HepG2 (cell line): ENCODE measurements around the gene CDC27.

Source experiments
- ELF1 ChIP-seq: sonication (generic); formaldehyde crosslinking; IDR thresholded peaks from 2 replicates; pipeline ENCODE4 v1.4.0; 2020; ENCODE audit warnings: missing genetic modification reagents
- KAT7 ChIP-seq: IDR thresholded peaks from 2 replicates; pipeline ENCODE4 v1.6.1; 2018; ENCODE audit warnings: borderline replicate concordance, missing compliant biosample characterization
- MBNL3 ChIP-seq: fragments of 250-450 bp; sonication (Bioruptor Pico); conservative IDR thresholded peaks from 2 replicates; pipeline ENCODE4 v1.8.0; 2022; ENCODE audit warnings: mild to moderate bottlenecking, inconsistent platforms
- MTF1 ChIP-seq: sonication (generic); formaldehyde crosslinking; IDR thresholded peaks from 2 replicates; pipeline ENCODE4 v1.5.0; 2020; ENCODE audit warnings: missing genetic modification reagents
- PHF8 ChIP-seq: sonication (generic); formaldehyde crosslinking; IDR thresholded peaks from 2 replicates; pipeline ENCODE4 v1.5.0; 2020; ENCODE audit warnings: missing genetic modification reagents
- SMAD3 ChIP-seq: sonication (generic); formaldehyde crosslinking; IDR thresholded peaks from 2 replicates; pipeline ENCODE4 v1.4.0; 2020; ENCODE audit warnings: missing genetic modification reagents
- TARDBP ChIP-seq: sonication (generic); formaldehyde crosslinking; IDR thresholded peaks from 2 replicates; pipeline ENCODE4 v1.8.0; 2022; ENCODE audit warnings: mild to moderate bottlenecking, missing genetic modification reagents
- TP53 ChIP-seq: sonication (generic); formaldehyde crosslinking; conservative IDR thresholded peaks from 2 replicates; pipeline ENCODE4 v1.4.0; 2020; ENCODE audit warnings: missing genetic modification reagents
- ZNF431 ChIP-seq: sonication (generic); formaldehyde crosslinking; IDR thresholded peaks from 2 replicates; pipeline ENCODE4 v1.9.0; 2022; ENCODE audit warnings: missing genetic modification reagents, low read depth, mild to moderate bottlenecking, borderline replicate concordance
- TF ChIP-seq, protein P1 (sequence below): sonication (generic); formaldehyde crosslinking; IDR thresholded peaks from 2 replicates; pipeline ENCODE4 v1.5.0; 2020; ENCODE audit warnings: mild to moderate bottlenecking, missing genetic modification reagents, moderate library complexity
- TF ChIP-seq, protein P2 (sequence below): sonication (generic); formaldehyde crosslinking; IDR thresholded peaks from 2 replicates; pipeline ENCODE4 v1.4.0; 2020; ENCODE audit warnings: mild to moderate bottlenecking, missing genetic modification reagents, borderline replicate concordance
- TF ChIP-seq, protein P3 (sequence below): sonication (generic); formaldehyde crosslinking; IDR thresholded peaks from 2 replicates; pipeline ENCODE4 v1.8.1; 2023; ENCODE audit warnings: missing genetic modification reagents, inconsistent platforms, borderline replicate concordance
- TF ChIP-seq, protein P4 (sequence below): sonication (generic); formaldehyde crosslinking; conservative IDR thresholded peaks from 2 replicates; pipeline ENCODE4 v1.4.0; 2020; ENCODE audit warnings: missing genetic modification reagents
- TF ChIP-seq, protein P5 (sequence below): sonication (generic); formaldehyde crosslinking; IDR thresholded peaks from 2 replicates; pipeline ENCODE4 v1.4.0; 2020; ENCODE audit warnings: mild to moderate bottlenecking, missing genetic modification reagents

DNA sequence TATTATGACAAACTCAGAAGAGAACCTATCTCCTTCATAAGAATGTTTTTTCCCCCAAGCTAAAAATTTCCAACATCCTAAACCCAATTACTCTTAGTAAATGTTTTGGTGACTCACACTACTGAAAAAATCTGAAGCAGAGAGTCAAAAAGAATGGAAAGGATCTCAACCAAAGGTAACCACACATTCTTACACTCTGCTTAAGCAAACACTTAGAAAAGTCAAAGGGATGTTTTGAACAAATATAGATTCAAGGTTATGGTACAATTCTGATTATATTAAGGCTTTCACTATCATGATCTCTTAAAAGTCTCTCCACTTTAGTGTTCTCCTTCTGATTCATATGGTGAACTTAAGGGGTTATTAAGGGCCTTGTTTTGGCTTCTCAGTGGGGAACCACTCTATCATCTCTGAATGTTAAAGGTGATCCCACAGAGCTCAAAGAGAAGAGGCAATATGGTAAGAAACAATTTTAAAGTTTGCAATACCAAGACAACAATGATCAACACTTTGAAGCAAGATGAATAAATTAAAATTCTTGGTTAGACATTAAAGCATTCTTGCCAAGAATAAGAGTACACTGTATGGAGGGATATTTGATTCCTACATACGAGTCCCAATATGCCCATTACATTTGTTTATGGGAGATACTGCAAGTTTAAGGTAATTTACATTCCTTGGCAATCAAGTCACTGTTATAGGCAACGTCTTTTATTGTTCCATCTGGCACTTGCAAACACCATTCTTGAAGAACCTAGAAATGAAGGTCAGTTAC, 69.2 kb downstream of the CDC27 start:
- TF ChIP-seq, protein P1, sequence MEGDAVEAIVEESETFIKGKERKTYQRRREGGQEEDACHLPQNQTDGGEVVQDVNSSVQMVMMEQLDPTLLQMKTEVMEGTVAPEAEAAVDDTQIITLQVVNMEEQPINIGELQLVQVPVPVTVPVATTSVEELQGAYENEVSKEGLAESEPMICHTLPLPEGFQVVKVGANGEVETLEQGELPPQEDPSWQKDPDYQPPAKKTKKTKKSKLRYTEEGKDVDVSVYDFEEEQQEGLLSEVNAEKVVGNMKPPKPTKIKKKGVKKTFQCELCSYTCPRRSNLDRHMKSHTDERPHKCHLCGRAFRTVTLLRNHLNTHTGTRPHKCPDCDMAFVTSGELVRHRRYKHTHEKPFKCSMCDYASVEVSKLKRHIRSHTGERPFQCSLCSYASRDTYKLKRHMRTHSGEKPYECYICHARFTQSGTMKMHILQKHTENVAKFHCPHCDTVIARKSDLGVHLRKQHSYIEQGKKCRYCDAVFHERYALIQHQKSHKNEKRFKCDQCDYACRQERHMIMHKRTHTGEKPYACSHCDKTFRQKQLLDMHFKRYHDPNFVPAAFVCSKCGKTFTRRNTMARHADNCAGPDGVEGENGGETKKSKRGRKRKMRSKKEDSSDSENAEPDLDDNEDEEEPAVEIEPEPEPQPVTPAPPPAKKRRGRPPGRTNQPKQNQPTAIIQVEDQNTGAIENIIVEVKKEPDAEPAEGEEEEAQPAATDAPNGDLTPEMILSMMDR (CRISPR knock-in tag) = no peak
- no peak for TF ChIP-seq MBNL3 (CRISPR knock-in tag)
- TF ChIP-seq ZNF431 (CRISPR knock-in tag) = no peak
- TF ChIP-seq KAT7 (CRISPR knock-in tag) = no peak
- TF ChIP-seq PHF8 (CRISPR knock-in tag) = no peak
- TF ChIP-seq SMAD3 (CRISPR knock-in tag) = no peak
- no peak for TF ChIP-seq MTF1
- TF ChIP-seq TARDBP (CRISPR knock-in tag) = no peak
- TF ChIP-seq, protein P2, sequence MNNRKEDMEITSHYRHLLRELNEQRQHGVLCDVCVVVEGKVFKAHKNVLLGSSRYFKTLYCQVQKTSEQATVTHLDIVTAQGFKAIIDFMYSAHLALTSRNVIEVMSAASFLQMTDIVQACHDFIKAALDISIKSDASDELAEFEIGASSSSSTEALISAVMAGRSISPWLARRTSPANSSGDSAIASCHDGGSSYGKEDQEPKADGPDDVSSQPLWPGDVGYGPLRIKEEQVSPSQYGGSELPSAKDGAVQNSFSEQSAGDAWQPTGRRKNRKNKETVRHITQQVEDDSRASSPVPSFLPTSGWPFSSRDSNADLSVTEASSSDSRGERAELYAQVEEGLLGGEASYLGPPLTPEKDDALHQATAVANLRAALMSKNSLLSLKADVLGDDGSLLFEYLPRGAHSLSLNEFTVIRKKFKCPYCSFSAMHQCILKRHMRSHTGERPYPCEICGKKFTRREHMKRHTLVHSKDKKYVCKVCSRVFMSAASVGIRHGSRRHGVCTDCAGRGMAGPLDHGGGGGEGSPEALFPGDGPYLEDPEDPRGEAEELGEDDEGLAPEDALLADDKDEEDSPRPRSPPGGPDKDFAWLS = no peak
- no peak for TF ChIP-seq TP53 (CRISPR knock-in tag)
- TF ChIP-seq, protein P3, sequence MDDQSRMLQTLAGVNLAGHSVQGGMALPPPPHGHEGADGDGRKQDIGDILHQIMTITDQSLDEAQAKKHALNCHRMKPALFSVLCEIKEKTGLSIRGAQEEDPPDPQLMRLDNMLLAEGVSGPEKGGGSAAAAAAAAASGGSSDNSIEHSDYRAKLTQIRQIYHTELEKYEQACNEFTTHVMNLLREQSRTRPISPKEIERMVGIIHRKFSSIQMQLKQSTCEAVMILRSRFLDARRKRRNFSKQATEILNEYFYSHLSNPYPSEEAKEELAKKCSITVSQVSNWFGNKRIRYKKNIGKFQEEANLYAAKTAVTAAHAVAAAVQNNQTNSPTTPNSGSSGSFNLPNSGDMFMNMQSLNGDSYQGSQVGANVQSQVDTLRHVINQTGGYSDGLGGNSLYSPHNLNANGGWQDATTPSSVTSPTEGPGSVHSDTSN (CRISPR knock-in tag) = no peak
- TF ChIP-seq, protein P4, sequence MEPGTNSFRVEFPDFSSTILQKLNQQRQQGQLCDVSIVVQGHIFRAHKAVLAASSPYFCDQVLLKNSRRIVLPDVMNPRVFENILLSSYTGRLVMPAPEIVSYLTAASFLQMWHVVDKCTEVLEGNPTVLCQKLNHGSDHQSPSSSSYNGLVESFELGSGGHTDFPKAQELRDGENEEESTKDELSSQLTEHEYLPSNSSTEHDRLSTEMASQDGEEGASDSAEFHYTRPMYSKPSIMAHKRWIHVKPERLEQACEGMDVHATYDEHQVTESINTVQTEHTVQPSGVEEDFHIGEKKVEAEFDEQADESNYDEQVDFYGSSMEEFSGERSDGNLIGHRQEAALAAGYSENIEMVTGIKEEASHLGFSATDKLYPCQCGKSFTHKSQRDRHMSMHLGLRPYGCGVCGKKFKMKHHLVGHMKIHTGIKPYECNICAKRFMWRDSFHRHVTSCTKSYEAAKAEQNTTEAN (CRISPR knock-in tag) = no peak
- no peak for TF ChIP-seq ELF1 (CRISPR knock-in tag)
- TF ChIP-seq, protein P5, sequence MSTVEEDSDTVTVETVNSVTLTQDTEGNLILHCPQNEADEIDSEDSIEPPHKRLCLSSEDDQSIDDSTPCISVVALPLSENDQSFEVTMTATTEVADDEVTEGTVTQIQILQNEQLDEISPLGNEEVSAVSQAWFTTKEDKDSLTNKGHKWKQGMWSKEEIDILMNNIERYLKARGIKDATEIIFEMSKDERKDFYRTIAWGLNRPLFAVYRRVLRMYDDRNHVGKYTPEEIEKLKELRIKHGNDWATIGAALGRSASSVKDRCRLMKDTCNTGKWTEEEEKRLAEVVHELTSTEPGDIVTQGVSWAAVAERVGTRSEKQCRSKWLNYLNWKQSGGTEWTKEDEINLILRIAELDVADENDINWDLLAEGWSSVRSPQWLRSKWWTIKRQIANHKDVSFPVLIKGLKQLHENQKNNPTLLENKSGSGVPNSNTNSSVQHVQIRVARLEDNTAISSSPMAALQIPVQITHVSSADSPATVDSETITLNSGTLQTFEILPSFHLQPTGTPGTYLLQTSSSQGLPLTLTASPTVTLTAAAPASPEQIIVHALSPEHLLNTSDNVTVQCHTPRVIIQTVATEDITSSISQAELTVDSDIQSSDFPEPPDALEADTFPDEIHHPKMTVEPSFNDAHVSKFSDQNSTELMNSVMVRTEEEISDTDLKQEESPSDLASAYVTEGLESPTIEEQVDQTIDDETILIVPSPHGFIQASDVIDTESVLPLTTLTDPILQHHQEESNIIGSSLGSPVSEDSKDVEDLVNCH = no peak
